HG02870 (cell line): Measurements from ENCODE around the gene PRDM5.

Source experiments
- ATAC-seq: cut with Tn5 transposase; IDR thresholded peaks from one replicate; pipeline ENCODE4 v1.9.1; 2021; ENCODE audit warnings: mild to moderate bottlenecking, moderate library complexity; ENCODE audit not compliant: unreplicated experiment

The PRDM5 gene

GRCh38 chr4:120716346-120716745 lies 206.2 kb downstream of the PRDM5 start:
- ATAC-seq, result no peak

DNA sequence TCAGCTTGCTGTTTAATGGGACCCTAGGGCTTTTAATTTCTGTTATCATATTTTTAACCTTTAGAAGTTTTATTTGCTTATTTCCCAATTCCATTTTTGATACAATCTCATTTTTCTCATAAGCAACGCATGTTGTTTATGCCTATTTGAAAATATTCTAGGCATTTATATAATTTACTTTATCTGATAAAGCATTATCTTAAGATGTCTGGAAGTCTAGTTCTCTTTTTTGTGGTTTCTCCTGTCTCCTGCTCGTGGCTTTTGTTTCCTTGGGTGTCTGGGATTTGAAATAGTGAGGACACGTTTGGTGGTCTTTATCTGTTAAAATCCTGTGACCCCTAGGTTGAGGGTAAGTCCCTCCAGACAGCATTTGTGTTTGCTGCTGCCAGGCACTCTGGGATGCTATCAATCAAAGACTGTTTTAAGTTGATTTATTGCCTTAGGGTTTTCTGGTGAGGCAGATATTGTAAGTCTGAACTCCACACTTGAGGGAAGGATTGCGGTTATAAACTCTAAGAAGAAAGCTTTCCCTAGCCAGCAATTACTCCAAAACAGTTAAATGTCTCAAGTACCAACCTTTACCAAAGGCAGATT lies 208.0 kb downstream of the PRDM5 start:
- no peak for ATAC-seq

- ATAC-seq, result no peak
Observed at GRCh38 chr4:120709991-120710390, 212.5 kb downstream of the PRDM5 start.

DNA sequence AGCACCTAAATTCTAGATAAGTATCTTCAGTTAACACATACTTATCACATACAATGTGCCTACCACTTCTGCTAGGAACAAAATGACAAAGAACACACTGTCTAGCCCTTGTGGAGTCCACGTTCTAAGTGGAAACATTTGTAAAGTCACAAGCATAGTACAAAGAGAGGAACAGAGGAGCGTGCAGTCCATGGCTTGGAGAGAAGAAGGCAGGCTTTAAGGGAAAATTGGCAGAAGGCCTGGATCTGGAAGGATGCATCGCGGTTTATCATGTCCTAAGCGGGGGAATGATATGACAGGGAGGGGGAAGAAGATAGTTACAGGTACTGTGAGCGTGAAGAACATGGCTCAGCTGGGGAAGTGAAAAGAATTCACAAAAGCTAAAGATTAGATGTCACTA lies 218.0 kb downstream of the PRDM5 start:
- no peak for ATAC-seq

DNA sequence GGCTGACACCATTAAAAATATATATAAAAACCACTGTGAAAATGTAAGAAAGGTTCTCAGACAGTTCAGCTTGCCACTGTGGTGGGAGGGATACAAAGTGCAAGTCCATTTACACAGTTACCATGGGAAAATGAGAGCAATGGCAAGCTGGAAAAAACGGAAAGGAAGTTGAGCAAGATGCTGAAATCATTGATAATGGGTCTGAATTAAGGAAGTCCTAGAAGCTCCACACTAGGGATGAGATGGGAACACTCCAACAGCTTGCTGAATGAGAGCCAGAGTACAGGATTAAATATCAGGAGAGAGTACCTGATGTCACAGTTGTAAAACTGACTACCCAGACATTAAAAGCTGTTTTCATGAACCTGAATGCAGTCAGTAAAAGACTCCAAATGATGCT lies 218.6 kb downstream of the PRDM5 start:
- ATAC-seq, result no peak

- ATAC-seq, result no peak
Observed at GRCh38 chr4:120699354-120699753, 223.2 kb downstream of the PRDM5 start.

DNA sequence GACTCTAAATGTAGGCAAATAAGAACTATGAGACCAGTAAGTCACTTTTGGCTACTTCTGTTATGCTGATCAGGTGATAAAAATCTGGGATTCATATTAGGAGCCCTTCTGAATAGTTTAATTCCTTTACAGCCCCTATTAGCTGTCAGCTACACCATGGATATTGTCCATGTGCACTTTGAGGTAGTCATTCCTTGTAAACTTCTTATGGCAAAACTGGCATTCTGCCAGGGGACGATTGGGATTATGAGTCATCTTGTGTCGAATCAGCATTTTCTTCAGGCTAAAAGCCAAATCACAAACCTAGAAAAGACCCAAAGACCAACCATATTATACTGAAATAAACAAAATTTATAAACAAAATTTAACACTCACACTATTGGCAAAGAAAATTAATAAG lies 227.6 kb downstream of the PRDM5 start:
- no peak for ATAC-seq

DNA sequence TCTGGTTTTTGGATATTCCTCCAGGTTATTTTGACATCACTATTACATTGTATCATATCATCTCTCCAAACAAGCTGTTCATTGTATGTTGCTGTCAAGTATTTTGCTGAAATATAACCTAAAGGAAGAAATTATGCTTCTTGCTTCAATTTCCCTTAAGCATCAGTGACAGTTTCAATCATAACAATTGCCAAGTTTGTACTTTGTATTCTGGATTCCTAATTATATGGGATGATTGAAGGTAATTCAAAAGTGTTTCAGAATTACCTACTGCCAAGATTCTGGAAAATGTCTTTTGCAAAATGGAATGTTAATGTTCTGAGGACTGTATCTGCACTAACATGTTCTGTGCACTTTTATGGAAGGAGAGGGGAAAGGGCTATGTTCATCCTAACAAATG lies 228.7 kb downstream of the PRDM5 start:
- ATAC-seq, result no peak

DNA sequence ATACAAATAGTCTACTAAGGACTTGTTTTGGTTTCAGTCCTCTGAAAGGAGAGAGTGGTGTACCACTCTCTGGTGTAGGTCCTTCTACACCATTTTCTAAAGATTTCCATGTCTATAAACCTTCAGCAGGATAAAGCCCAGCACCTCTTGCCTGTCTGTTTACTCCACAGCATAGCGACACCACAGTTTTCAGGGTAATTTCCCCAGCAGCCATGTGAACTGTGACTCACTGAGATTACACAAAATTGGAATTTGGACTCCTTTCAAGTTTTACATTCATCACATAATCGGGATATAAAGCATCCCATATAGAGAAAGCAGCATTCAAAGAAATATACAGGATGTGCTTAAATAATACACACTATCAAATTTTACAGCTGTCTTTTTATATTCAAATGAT lies 229.6 kb downstream of the PRDM5 start:
- ATAC-seq, result no peak

DNA sequence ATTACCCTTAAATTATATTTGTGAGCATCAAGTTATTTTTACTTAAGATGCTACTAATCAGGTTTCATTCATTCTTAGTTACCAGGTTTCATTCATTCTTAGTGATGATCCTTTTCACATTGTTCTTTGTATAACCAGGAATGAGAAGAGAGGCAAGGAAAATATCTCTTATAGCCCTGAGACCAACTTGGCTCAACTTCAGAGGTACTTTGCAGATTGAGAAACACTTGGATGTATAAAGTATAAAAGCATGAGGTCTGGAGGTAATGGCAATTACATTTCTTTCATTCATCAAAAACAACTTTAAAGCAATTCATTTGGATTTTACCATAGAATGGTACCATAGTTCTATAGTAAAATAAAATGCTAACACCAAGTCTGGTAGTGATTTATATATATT lies 231.0 kb downstream of the PRDM5 start:
- ATAC-seq, result no peak

- ATAC-seq, result no peak
Observed at GRCh38 chr4:120691106-120691505, 231.4 kb downstream of the PRDM5 start.

GRCh38 chr4:120688791-120689190 lies 233.7 kb downstream of the PRDM5 start:
- ATAC-seq, result no peak

DNA sequence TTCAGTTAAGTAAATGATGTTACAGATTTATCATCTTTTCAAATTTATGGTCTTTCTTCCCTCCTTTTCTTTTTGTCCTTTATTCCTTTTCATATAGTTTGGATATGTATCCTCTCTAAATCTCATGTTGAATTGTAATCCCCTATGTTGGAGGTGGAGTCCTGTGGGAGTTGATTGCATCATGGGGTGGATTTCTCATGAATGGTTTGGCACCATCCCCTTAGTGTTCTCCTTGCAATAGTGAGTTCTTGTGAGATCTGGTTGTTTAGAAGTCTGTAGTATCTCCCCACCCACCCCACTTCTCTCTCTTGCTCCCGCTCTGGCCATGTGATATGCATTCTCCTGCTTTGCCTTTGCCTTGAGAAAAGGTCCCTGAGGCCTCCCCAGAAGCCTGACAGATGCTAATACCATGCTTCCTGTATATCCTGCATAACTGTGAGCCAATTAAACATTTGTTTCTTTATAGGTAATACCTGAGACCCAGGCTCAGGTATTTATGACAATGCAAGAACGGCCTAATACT lies 236.7 kb downstream of the PRDM5 start:
- ATAC-seq, result no peak

DNA sequence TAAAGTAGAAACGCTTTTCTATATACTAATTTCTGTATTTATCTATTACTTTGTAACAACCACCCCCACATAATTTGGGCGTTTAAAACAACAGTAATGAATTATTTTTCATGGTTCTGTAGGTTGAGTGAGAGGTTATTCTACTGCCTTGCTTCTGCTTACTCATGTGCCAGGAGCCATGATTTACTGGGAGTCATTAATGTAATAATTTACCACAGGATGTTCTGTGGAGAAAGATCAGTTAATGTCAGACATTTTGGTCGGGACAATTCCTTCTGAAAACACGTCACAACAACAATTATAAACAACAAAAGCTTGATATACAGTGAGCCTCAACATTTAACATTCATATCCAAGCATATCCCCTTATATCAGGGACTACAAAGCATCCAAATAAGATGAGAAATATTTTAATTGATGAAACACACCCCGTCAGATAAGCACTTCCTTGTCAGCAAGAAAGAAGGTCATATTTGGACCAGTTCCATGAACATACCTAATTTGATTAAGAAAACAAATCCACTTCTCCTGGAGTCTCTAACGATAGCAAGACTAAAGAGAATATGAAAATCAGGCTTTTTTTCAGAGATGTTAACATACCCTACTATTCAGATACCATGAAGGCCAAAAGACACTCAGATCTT lies 238.5 kb downstream of the PRDM5 start:
- no peak for ATAC-seq

GRCh38 chr4:120682981-120683380 lies 239.5 kb downstream of the PRDM5 start:
- ATAC-seq, result no peak

GRCh38 chr4:120680647-120681228 lies 241.8 kb downstream of the PRDM5 start:
- ATAC-seq, result no peak

GRCh38 chr4:120673696-120674095 lies 248.8 kb downstream of the PRDM5 start:
- no peak for ATAC-seq

DNA sequence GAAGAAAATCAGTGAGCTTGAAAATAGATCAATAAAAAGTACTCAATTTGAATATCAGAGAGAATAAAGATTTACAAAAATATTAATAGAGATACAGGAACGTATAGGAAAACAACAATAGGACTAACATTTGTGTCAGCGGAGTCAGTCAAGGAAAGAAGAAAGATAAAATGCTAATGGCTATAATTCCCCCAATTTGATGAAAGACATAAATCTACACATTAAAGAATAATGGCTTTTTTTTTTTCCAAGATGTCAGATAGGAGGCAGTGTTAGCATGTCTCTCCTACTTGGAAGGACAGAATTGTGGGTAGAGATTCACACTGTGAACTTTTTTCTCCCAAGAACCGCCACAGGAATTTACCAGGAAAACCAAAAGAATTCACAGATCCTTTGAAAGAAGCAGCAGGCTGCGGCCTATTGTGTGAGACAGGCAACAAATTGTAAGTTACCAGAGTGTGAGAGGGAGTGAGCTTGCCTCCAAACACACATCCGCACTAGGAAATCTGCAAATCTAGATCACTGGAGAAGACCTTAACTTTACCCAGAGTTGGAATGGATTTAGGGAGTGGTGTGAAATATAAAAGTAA lies 249.9 kb downstream of the PRDM5 start:
- ATAC-seq, result no peak

GRCh38 chr4:120672076-120672475 lies 250.4 kb downstream of the PRDM5 start:
- ATAC-seq, result no peak

DNA sequence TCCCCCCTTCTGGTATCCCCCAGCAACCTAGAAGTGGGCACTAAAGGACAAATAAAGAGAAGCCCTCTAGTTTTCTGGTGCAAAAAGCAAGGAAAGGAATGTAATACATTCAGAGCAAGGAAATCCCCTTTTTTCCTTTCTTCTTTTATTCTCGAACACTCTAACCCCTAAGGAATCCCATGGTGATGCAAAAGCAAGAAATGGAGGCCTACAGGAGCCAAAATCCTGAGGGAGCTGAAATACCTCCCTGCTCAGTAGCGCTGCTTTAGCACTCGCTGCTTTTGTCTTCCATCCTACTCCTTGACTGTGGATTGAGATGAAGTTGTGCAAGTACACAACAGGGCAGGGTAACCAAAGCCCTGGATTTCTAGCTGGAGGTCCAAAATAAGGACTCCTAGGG lies 251.0 kb downstream of the PRDM5 start:
- ATAC-seq, result no peak

DNA sequence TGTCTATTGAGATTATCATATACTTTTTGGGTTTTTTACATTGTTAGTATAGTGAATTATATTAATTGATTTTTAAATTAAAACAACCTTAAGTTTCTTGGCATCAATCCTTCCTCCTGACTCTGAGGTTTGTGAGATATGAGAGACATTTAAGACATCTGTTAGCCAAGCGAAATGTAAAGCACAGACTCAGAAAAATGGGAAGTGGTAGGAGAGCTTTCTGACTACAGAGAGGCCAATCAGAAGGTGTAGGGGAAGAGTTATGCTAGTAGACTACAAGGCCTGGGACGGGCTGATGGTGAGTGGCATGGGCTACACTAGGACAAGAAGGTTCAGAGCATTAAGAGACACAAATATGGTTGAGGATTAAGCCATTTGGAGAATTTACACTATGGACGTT lies 255.4 kb downstream of the PRDM5 start:
- ATAC-seq, result no peak

DNA sequence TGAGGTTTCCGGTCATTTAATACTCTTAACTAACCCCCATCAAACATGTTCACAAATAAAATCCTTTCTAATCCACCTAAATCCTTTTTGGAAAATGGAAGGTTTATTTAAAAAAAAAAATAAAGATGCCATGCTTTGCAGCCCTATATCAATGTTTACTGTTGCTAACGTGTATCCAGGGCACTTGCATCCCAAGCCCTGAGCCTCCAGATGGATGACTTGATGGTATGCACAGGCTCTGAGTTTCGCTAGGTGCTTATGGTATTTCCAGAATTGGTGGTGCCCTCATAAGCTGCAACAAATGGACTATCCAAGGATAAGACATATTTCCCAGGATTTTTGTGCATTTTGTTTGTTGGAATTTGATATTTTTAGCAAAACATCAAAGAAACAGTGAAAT lies 257.7 kb downstream of the PRDM5 start:
- ATAC-seq, result no peak
